Measurements from ENCODE around the gene HDAC4. TPM values are rescaled to one million over a fixed set of nuclear protein-coding genes. Genes with fewer than 3 reads are reported as not detected.

Gene HDAC4
- total RNA-seq, 5 donors from 2014 or later (not counting 1 experiment from before 2014, with no cell fraction given), result 44.8 to 80.2 (median 60.9) TPM

DNA sequence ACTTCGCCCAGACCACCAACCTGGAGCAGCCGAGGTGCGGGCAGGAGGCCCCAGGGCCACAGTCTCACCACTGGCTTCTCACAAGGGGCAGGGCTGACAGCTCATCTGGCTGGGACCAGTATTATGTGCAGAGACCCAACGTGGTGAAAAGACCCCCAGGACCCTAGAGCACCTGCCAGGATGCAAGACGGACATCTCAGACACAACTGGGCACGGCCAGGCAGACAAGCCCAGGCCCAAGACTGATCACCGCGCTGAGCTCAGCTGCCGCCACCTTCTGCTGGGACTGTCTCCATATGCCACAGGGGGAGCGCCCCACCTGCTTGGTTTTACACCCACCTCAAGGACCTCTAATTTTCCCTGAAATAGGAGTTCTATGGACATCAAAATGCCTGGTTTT is 23.2 kb downstream of the HDAC4 start:
- Histone ChIP-seq H3K9me3 (no peaks in the 10 kb centered on the region), H3K36me3 (ENCODE audit: control insufficient read depth in 2 of 2, extremely low read depth in 1 of 2, insufficient read depth in 1 of 2, low read length in 1 of 2) (peaks cover 0 to 7% of the 10 kb centered on the region in 2 donors), H3K27ac (ENCODE audit: low read length) (no peak overlapping the region), H3K4me3 (ENCODE audit: control insufficient read depth in 1 of 2, extremely low read depth in 1 of 2, low read length in 1 of 2) (no peak overlapping the region), H3K27me3 (replicated peaks in 1 of 2; ENCODE audit: control insufficient read depth in 2 of 2, extremely low read depth in 1 of 2, insufficient read depth in 2 of 2, low read length in 1 of 2) (no peaks in the 10 kb centered on the region), H3K4me1 (ENCODE audit: control insufficient read depth in 1 of 2, extremely low read depth in 1 of 2, insufficient read depth in 2 of 2, low read length in 2 of 2) (peaks cover 21% of the 10 kb centered on the region in 2 experiments)
- 94% methylated on average over 10 of the region's 10 CpGs for WGBS (ENCODE audit: insufficient coverage)
- Mint-ChIP-seq H3K27ac (no peak overlapping the region), H3K27me3 (no peaks in the 10 kb centered on the region), H3K4me3 (no peak overlapping the region), H3K36me3 (no peaks in the 10 kb centered on the region), H3K4me1 (peaks cover 20 to 30% (median 22%) of the 10 kb centered on the region in 3 donors), H3K9me3 (no peaks in the 10 kb centered on the region)
- ATAC-seq (replicated peaks in 1 of 4) (no peak), DNase-seq (peak in 1 of 35 experiments; percentile 0)
- ChIA-PET CTCF (no interaction called here), POLR2A (no interaction called here)

DNA sequence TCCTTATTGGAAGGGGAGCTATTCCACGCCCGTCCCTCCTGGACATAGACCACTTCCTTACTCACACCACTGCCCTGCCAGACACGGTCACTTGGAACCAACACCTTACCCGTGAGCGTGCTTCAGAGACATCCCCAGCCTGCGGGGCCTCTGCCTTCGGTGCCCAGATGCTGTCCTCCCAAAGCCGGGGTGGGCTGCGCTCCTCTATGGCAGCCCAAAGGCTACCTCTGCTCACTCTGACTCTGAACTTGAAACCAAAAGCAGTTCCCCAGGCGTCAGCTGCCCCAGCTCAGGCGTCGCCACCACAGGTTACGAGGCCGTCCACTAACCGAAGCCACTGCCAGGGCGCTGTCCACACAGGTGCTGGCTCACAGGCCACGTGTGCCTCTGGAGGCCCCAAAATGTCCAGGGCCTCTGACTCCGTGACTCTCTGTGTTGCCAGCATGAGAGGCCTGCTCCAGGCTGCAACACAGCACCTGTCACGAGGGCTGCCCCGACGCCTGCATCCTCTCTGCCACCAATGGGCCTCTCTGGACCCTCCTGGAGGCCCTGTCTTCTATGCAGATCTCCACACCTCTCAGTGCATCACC is 23.8 kb downstream of the HDAC4 start:
- no peaks in the 10 kb centered on the region for H3K36me3 Mint-ChIP-seq
- H3K9me3 Mint-ChIP-seq, result no peaks in the 10 kb centered on the region
- ATAC-seq (replicated peaks in 1 of 4) (no peak), DNase-seq (peak in 1 of 35 experiments; percentile 1)
- H3K36me3 ChIP-seq (ENCODE audit: control insufficient read depth in 2 of 2, extremely low read depth in 1 of 2, insufficient read depth in 1 of 2, low read length in 1 of 2), result peaks cover 0 to 7% of the 10 kb centered on the region in 2 donors
- peaks cover 18 to 25% (median 19%) of the 10 kb centered on the region in 3 donors for H3K4me1 Mint-ChIP-seq
- H3K27ac ChIP-seq (ENCODE audit: low read length), result no peak overlapping the region
- H3K4me3 ChIP-seq (ENCODE audit: control insufficient read depth in 1 of 2, extremely low read depth in 1 of 2, low read length in 1 of 2), result no peak overlapping the region
- POLR2A ChIA-PET, result no interaction called here
- no peaks in the 10 kb centered on the region for H3K27me3 Mint-ChIP-seq
- H3K4me1 ChIP-seq (ENCODE audit: control insufficient read depth in 1 of 2, extremely low read depth in 1 of 2, insufficient read depth in 2 of 2, low read length in 2 of 2), result peaks cover 21 to 23% of the 10 kb centered on the region in 2 experiments
- no peaks in the 10 kb centered on the region for H3K9me3 ChIP-seq
- WGBS (ENCODE audit: insufficient coverage), result 94% methylated on average over 19 of the region's 21 CpGs
- no peak overlapping the region for H3K27ac Mint-ChIP-seq
- CTCF ChIA-PET, result no interaction called here
- H3K27me3 ChIP-seq (replicated peaks in 1 of 2; ENCODE audit: control insufficient read depth in 2 of 2, extremely low read depth in 1 of 2, insufficient read depth in 2 of 2, low read length in 1 of 2), result no peaks in the 10 kb centered on the region
- H3K4me3 Mint-ChIP-seq, result no peak overlapping the region

DNA sequence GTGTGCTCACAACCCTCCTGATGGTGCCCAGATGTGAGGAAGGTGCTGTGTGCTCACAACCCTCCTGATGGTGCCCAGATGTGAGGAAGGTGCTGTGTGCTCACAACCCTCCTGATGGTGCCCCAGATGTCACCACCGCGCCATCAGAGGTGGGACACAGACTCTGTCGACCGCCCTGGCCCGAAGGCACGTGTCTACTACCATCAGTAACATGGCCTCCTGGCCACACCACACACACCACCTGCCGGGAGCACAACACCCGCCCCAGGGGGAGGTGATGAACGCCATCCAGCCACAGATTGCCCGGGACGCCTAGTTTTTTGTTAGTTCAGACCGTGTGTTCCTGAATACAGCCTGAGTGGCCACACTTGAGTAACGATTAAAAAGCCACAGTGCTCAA is 24.5 kb downstream of the HDAC4 start:
- ATAC-seq (replicated peaks in 1 of 4), result no peak

DNA sequence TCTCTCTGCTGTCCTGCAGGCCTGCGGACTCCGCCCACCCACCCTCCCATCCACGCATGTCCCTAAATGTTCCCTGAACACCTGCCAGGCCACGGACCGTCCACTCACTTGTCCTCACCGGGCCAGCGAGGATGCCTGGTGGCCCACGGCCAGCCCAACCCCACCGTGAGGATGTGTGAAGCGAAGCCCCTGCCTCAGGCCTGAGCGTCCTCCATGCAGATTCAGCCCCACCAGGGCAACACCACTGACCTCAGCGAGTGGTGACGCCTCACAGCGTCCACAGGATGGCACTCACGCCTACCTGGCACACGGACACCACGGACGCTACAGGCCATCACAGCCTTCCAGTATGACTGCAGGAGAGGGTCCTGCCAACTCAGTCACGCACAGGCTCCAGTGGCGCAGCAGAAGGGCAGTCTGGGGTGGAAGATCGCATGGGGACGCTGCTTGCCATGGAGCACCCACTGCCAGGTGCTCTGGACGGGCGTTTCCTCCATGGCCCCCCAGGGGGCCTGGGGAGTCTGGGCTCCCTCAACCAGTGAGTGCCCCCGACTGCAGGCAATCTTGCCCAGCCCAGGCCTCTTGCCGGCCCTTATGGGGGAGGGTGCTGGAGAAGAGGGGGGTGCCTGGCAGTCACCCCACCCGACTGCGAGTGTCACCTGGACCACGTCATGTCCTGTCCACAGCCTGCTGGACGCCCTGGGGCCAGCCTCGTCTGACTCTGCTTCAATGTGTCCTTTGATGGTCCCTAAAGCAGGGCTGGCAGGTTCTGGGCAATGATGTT is 25.4 kb downstream of the HDAC4 start:
- CTCF ChIA-PET, result no interaction called here
- H3K36me3 Mint-ChIP-seq, result no peaks in the 10 kb centered on the region
- Histone ChIP-seq H3K9me3 (no peaks in the 10 kb centered on the region), H3K4me3 (ENCODE audit: control insufficient read depth in 1 of 2, extremely low read depth in 1 of 2, low read length in 1 of 2) (no peak overlapping the region), H3K36me3 (ENCODE audit: control insufficient read depth in 2 of 2, extremely low read depth in 1 of 2, insufficient read depth in 1 of 2, low read length in 1 of 2) (peaks cover 0 to 7% of the 10 kb centered on the region in 2 donors), H3K4me1 (ENCODE audit: control insufficient read depth in 1 of 2, extremely low read depth in 1 of 2, insufficient read depth in 2 of 2, low read length in 2 of 2) (peaks cover 14 to 28% of the 10 kb centered on the region in 2 experiments), H3K27me3 (replicated peaks in 1 of 2; ENCODE audit: control insufficient read depth in 2 of 2, extremely low read depth in 1 of 2, insufficient read depth in 2 of 2, low read length in 1 of 2) (no peaks in the 10 kb centered on the region), H3K27ac (ENCODE audit: low read length) (no peak overlapping the region)
- POLR2A ChIA-PET, result no interaction called here
- H3K27ac Mint-ChIP-seq, result no peak overlapping the region
- no peaks in the 10 kb centered on the region for H3K27me3 Mint-ChIP-seq
- peak in 1 of 35 experiments; percentile 1 for DNase-seq
- H3K4me1 Mint-ChIP-seq, result peaks cover 2 to 11% (median 4%) of the 10 kb centered on the region in 3 donors
- no peak overlapping the region for H3K4me3 Mint-ChIP-seq
- 97% methylated on average over 27 of the region's 31 CpGs for WGBS (ENCODE audit: insufficient coverage)
- H3K9me3 Mint-ChIP-seq, result no peaks in the 10 kb centered on the region
- ATAC-seq (replicated peaks in 1 of 4), result peak in 1 of 4 experiments; percentile 12

More for the DNA sequence above, 24.5 kb downstream of the HDAC4 start:
- WGBS (ENCODE audit: insufficient coverage), result 96% methylated on average over 13 of the region's 13 CpGs
- Histone ChIP-seq H3K27ac (ENCODE audit: low read length) (no peak overlapping the region), H3K4me3 (ENCODE audit: control insufficient read depth in 1 of 2, extremely low read depth in 1 of 2, low read length in 1 of 2) (no peak overlapping the region), H3K9me3 (no peaks in the 10 kb centered on the region), H3K36me3 (ENCODE audit: control insufficient read depth in 2 of 2, extremely low read depth in 1 of 2, insufficient read depth in 1 of 2, low read length in 1 of 2) (peaks cover 0 to 7% of the 10 kb centered on the region in 2 donors), H3K27me3 (replicated peaks in 1 of 2; ENCODE audit: control insufficient read depth in 2 of 2, extremely low read depth in 1 of 2, insufficient read depth in 2 of 2, low read length in 1 of 2) (no peaks in the 10 kb centered on the region), H3K4me1 (ENCODE audit: control insufficient read depth in 1 of 2, extremely low read depth in 1 of 2, insufficient read depth in 2 of 2, low read length in 2 of 2) (peaks cover 16 to 24% of the 10 kb centered on the region in 2 experiments)
- H3K27me3 Mint-ChIP-seq, result no peaks in the 10 kb centered on the region
- H3K9me3 Mint-ChIP-seq, result no peaks in the 10 kb centered on the region
- peak in 1 of 35 experiments; percentile 0 for DNase-seq
- POLR2A ChIA-PET, result no interaction called here
- H3K27ac Mint-ChIP-seq, result no peak overlapping the region
- H3K36me3 Mint-ChIP-seq, result no peaks in the 10 kb centered on the region
- H3K4me1 Mint-ChIP-seq, result peaks cover 11 to 18% (median 12%) of the 10 kb centered on the region in 3 donors
- CTCF ChIA-PET, result no interaction called here
- no peak overlapping the region for H3K4me3 Mint-ChIP-seq

DNA sequence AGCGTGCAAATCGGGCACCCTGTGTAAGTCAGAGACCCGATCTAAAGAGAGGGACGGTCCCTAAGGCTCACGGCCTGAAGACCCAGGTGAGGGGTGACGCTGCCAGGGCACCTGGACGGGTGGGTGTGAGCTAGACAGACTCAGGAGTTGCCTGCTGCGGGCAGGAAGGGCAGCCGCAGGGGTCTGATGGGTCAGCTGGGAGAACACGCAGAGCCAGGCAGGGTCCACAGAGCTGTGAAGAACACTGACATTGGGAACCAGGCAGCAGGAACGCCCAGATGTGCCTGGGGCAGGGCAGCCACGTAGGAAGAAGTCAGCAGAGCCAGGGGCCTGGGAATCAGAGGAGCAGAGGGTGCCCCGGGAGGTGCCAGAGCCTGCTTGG is 25.9 kb downstream of the HDAC4 start:
- Mint-ChIP-seq H3K9me3 (no peaks in the 10 kb centered on the region), H3K4me3 (no peak overlapping the region)
- peak in 1 of 35 experiments; percentile 10 for DNase-seq

DNA sequence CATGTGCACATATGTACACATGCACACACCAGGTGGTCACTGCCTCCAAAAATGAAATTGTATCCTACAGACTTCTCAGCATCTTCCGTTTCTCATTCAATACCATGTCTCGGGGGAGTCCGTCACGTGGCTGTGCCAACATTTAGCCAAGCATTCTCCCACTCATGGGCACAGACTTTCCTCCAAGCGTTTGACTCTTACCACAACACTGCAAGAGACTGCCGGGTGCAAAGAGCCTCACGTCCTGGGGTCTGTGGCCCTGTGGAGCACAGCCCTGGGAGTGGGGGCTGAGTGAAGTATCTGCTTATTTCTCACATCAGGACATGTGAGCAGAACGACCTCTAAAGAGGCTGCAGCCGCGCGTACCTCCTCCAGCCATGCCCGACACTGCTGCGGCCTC is 28.0 kb downstream of the HDAC4 start:
- H3K4me3 Mint-ChIP-seq, result no peak overlapping the region
- ChIA-PET CTCF (no interaction called here), POLR2A (no interaction called here)
- Histone ChIP-seq H3K27ac (ENCODE audit: low read length) (no peak overlapping the region), H3K36me3 (ENCODE audit: control insufficient read depth in 2 of 2, extremely low read depth in 1 of 2, insufficient read depth in 1 of 2, low read length in 1 of 2) (peaks cover 0 to 3% of the 10 kb centered on the region in 2 donors), H3K4me1 (ENCODE audit: control insufficient read depth in 1 of 2, extremely low read depth in 1 of 2, insufficient read depth in 2 of 2, low read length in 2 of 2) (peaks cover 18 to 44% of the 10 kb centered on the region in 2 experiments), H3K27me3 (replicated peaks in 1 of 2; ENCODE audit: control insufficient read depth in 2 of 2, extremely low read depth in 1 of 2, insufficient read depth in 2 of 2, low read length in 1 of 2) (no peaks in the 10 kb centered on the region), H3K9me3 (no peaks in the 10 kb centered on the region), H3K4me3 (ENCODE audit: control insufficient read depth in 1 of 2, extremely low read depth in 1 of 2, low read length in 1 of 2) (no peak overlapping the region)
- H3K36me3 Mint-ChIP-seq, result no peaks in the 10 kb centered on the region
- 87% methylated on average over 6 of the region's 13 CpGs for WGBS (ENCODE audit: insufficient coverage)
- H3K4me1 Mint-ChIP-seq, result peaks cover 0 to 8% (median 2%) of the 10 kb centered on the region in 3 donors
- H3K9me3 Mint-ChIP-seq, result no peaks in the 10 kb centered on the region
- peak in 1 of 35 experiments; percentile 1 for DNase-seq
- no peaks in the 10 kb centered on the region for H3K27me3 Mint-ChIP-seq
- no peak for ATAC-seq (replicated peaks in 1 of 4)
- H3K27ac Mint-ChIP-seq, result no peak overlapping the region

More for the DNA sequence above, 25.9 kb downstream of the HDAC4 start:
- H3K27ac Mint-ChIP-seq, result no peak overlapping the region
- POLR2A ChIA-PET, result no interaction called here
- peaks cover 0 to 7% of the 10 kb centered on the region in 2 donors for H3K36me3 ChIP-seq (ENCODE audit: control insufficient read depth in 2 of 2, extremely low read depth in 1 of 2, insufficient read depth in 1 of 2, low read length in 1 of 2)
- no peak overlapping the region for H3K27ac ChIP-seq (ENCODE audit: low read length)
- no peaks in the 10 kb centered on the region for H3K27me3 Mint-ChIP-seq
- WGBS (ENCODE audit: insufficient coverage), result 99% methylated on average over 12 of the region's 13 CpGs
- CTCF ChIA-PET, result no interaction called here
- peaks cover 18 to 32% of the 10 kb centered on the region in 2 experiments for H3K4me1 ChIP-seq (ENCODE audit: control insufficient read depth in 1 of 2, extremely low read depth in 1 of 2, insufficient read depth in 2 of 2, low read length in 2 of 2)
- H3K4me3 ChIP-seq (ENCODE audit: control insufficient read depth in 1 of 2, extremely low read depth in 1 of 2, low read length in 1 of 2), result no peak overlapping the region
- no peaks in the 10 kb centered on the region for H3K36me3 Mint-ChIP-seq
- H3K9me3 ChIP-seq, result no peaks in the 10 kb centered on the region
- no peaks in the 10 kb centered on the region for H3K27me3 ChIP-seq (replicated peaks in 1 of 2; ENCODE audit: control insufficient read depth in 2 of 2, extremely low read depth in 1 of 2, insufficient read depth in 2 of 2, low read length in 1 of 2)
- H3K4me1 Mint-ChIP-seq, result peaks cover 1 to 7% (median 5%) of the 10 kb centered on the region in 3 donors
- ATAC-seq (replicated peaks in 1 of 4), result no peak

Data from T-cell (primary cell).